ENCODE results near the gene AFMID.

AFMID gene

GRCh38 chr17:78228176-78228575 is 41.0 kb downstream of the AFMID start:
- no peak for TF ChIP-seq ZFX (IDR thresholded peaks at IDR 0.05; ENCODE audit: borderline replicate concordance)
- TF ChIP-seq, protein P1, sequence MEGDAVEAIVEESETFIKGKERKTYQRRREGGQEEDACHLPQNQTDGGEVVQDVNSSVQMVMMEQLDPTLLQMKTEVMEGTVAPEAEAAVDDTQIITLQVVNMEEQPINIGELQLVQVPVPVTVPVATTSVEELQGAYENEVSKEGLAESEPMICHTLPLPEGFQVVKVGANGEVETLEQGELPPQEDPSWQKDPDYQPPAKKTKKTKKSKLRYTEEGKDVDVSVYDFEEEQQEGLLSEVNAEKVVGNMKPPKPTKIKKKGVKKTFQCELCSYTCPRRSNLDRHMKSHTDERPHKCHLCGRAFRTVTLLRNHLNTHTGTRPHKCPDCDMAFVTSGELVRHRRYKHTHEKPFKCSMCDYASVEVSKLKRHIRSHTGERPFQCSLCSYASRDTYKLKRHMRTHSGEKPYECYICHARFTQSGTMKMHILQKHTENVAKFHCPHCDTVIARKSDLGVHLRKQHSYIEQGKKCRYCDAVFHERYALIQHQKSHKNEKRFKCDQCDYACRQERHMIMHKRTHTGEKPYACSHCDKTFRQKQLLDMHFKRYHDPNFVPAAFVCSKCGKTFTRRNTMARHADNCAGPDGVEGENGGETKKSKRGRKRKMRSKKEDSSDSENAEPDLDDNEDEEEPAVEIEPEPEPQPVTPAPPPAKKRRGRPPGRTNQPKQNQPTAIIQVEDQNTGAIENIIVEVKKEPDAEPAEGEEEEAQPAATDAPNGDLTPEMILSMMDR (IDR thresholded peaks at IDR 0.05), result no peak
- H3K27ac ChIP-seq, result no peak overlapping the region

GRCh38 chr17:78230252-78230962 is 43.2 kb downstream of the AFMID start:
- no peak overlapping the region for H3K27ac ChIP-seq
- no peak for TF ChIP-seq ZFX (IDR thresholded peaks at IDR 0.05; ENCODE audit: borderline replicate concordance)
- TF ChIP-seq, protein P1 (IDR thresholded peaks at IDR 0.05), result no peak

DNA sequence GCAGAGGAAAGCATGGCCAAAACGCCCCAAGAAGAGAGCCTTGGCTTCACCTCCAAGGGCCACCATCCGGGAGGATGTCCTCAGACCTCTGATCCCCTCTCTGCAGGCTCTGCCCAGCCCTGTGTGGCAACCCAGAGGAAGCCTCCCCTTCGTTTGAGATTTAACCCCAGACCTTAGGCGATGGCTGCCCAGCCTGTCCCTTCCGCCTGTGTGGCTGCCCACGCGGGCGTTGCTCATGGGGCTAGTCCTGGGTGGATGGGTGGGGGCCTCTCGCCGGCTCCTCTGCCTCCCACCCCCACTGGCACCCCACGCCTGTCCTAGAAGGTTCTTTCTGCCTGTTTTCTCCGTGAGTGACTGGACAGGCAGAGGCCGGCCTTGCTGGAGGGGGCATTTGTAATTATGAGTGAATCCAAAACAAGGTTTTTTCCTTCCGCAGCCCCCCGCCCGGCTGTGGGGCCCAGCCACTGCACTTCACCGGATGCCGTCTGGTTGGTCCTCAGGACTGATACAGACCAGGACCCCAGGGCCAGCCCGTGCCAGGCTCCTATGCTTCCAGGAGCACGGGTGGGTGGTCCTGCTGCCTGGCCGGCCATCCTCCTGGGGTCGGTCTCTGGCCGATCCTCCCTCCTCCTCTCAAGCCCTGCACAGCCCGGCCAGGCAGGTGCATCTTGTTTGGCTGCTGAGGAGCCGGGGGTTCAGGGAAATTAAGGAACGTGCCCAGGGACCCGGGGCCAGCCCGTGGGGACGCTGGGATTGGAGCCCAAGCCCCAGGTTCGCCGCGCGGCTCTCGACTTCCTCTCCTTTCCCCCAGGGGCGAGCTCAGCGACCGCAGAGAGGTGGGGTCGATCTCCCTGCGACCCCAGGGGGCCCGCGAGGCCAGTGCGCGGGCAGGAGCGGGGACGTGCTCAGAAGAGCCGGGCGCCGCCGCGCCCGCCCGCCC is 44.1 kb downstream of the AFMID start, which contains the start of gene TMEM235:
TSS of gene TMEM235 (plus strand) at position 636 of the 940 bp plus-strand sequence. CDS start 393 bp downstream, outside the sequence.
- TF ChIP-seq, protein P1 (IDR thresholded peaks at IDR 0.05), result no peak
- no peak for TF ChIP-seq ZFX (IDR thresholded peaks at IDR 0.05; ENCODE audit: borderline replicate concordance)
- no peak within 1 kb of the TSS for H3K27ac ChIP-seq

DNA sequence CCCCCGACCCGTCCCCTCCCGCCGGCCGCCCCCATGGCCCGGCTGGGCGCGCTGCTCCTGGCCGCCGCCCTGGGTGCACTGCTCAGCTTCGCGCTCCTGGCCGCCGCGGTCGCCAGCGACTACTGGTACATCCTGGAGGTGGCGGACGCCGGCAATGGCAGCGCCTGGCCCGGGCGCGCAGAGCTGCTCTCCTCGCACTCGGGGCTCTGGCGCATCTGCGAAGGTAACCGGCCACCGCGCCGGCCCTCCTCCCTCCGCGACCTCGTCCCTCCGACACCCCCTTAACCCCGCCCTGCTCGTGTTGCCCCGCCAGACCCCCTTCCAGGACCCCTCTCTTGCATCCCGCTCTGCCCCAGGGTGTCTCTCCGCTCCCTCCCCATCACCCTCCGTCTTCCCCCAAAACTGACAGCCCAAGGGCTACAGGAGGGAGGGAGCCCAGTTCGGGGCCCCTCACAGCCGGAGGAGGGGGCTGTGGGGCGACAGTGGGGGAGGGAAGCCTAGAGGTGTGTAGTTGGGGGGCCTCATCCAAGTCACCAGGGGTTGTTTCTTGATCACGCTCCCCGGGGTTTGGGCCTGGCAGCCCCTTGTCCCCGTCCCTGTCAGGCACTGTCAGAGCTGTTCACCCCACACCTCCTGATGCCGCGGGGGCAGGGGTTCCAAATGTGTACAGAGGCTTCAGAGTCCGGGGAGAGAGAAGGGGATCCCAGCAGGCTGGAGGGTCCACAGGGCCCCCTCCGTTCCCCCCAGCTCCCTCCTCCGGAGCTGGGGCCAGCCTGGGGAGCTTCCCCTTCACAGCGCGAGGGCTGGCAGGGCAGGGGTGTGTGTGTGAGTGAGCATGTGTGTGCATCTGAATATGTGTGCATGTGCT is 45.1 kb downstream of the AFMID start:
- H3K27ac ChIP-seq, result no peak overlapping the region
- no peak for TF ChIP-seq ZFX (IDR thresholded peaks at IDR 0.05; ENCODE audit: borderline replicate concordance)
- TF ChIP-seq, protein P1 (IDR thresholded peaks at IDR 0.05), result no peak

DNA sequence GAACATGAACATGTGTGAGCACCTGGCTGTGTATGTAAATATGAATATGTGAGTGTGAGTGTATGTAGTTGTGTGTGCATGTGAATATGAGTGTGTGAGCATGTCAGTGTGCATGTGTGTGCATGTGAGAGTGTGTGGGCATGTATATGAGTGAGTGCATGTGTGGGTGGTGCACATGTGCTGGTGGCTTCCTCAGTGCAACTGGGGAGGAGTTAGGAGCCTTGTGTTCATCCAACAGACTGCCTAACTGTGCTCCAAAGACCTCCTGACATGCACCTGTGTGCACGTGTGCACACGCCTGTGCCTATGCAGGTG is 45.7 kb downstream of the AFMID start:
- TF ChIP-seq, protein P1 (IDR thresholded peaks at IDR 0.05), result no peak
- TF ChIP-seq ZFX (IDR thresholded peaks at IDR 0.05; ENCODE audit: borderline replicate concordance), result no peak
- H3K27ac ChIP-seq, result no peak overlapping the region

DNA sequence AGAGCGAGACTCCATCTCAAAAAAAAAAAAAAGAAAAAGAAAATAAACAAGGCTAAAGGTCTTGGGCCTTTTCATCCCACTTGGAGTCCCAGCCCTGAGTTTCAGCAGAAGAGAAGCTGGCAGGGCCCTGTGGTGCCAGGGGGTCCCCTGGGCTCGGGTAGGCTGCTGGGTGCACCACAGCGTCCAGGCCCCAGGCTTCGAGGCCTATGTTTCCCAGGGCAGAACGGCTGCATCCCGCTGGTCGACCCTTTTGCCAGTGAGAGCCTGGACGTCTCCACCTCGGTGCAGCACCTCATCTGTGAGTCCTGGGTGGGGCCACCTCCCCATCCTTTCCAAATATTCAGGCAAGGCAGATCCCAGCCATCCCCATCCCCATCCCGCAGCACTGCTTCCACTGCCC is 46.5 kb downstream of the AFMID start:
- H3K27ac ChIP-seq, result no peak overlapping the region
- no peak for TF ChIP-seq ZFX (IDR thresholded peaks at IDR 0.05; ENCODE audit: borderline replicate concordance)
- TF ChIP-seq, protein P1 (IDR thresholded peaks at IDR 0.05), result no peak

Measured in 22Rv1 (cell line).